IPS-11a (cell line): Measurements from ENCODE around the gene COMMD1.
"Not testable (repeated sequence)": the region's sequence is repeated elsewhere in the genome, so short reads cannot be mapped to it uniquely, and the experiment has no call there.

Experiments used
- H3K4me3 ChIP-seq: one replicate; pipeline ENCODE4 v1.5.1; 2013; ENCODE audit warnings: low read depth, low read length, control low read depth

COMMD1 gene

GRCh38 chr2:61922714-61923113 lies 17.2 kb downstream of the COMMD1 start:
- no peak overlapping the region for H3K4me3 ChIP-seq

- no peak overlapping the region for H3K4me3 ChIP-seq
Observed at GRCh38 chr2:61924895-61925663, 19.6 kb downstream of the COMMD1 start.

DNA sequence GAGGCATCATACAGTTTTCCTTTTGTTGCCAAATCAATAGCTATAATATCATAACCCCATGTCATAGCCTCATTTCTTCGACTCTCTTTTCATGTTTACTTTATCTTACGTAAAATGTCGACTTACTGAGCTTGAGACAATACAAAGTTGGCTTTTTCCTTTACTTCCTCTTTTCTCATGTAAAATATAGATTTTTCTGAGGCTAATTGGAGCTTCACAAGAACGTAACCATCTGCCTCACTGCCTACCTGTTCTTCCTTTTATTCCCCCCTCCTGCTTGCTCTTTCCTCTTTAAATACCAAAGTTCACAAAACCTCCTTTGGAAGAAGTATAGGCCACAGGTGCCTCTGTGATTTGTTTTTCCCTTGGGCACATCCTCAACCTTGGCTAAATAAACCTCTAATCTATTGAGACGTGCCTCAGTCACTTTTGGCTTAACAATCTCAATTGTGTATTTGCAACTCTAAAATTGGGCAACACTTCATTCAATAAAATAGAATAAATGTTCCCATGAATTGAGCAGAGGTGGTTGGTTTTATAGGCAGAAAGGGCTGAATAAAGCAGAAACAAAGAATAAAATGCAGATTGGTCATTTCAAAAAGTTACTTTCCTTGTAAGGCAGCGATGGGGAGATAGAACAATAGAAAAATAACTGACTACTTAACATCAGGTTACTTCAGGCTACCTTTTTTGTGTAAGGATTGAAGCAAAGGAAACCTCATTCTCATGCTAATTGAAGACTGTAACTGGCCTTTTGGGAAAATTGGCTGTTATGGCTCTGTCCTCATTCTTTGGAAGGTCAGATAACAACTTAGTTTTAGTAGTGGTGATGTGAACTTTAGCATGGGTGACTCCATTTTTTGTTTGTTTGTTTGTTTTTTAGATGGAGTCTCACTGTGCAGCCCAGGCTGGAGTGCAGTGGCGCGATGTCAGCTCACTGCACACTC lies 21.3 kb downstream of the COMMD1 start:
- no peak overlapping the region for H3K4me3 ChIP-seq

GRCh38 chr2:61928826-61929461 lies 23.5 kb downstream of the COMMD1 start:
- H3K4me3 ChIP-seq, result no peak overlapping the region

DNA sequence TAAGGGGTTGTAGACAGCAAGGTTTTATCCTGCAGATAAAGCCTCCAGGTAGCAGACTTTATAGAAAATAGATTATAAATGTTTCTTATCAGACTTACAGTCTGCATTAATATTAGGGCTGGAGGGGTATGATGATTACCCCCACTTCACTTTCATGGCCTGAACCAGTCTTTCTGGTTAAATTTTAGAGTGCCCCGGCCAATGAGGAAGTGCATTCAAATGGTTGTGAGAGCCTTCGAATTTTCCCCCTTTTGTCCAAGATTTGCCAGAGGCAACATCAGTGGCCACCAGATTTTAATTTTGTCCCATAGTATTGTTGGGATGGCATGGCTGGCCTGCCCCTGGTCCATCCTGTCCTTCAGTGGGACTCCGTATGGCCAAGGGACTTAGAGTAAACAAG lies 31.6 kb downstream of the COMMD1 start:
- no peak overlapping the region for H3K4me3 ChIP-seq

DNA sequence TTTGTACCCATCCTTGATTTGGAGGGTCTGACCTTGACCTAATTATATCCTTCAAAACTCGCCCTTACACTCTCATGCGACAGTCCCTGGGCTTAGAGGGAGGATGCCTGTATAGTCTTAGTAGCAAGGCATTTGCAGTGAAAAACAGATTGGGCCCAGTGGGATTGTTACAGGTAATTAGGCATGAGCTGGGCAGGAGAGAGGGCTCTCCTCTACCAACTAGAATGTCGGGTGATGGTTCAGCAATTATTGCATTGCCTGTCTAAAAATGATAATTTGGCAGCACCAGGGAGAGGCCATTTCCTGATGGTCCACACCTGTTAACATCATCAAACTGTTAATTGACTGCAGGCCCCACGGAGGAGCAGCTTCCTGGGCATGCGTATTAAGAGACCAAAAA lies 32.4 kb downstream of the COMMD1 start:
- no peak overlapping the region for H3K4me3 ChIP-seq

- no peak overlapping the region for H3K4me3 ChIP-seq
Observed at GRCh38 chr2:61938511-61938910, 33.0 kb downstream of the COMMD1 start.

DNA sequence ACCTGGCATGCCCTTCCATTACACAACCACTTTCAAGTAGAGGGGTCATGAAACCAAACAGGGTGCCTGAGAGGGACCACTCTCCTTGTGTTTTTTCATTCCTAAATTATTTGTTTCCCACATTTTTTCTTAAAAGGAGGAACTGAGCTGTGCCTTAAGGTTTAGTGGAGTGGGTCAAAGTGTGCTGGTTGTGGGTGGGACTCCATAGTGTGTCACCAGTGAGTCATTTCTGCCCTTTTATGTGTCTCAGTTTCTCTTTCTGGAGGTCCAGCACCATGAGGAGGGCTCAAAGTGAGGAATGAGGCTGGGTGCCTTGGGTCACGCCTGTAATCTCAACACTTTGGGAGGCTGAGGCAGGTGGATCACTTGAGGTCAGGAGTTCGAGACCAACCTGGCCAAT lies 37.8 kb downstream of the COMMD1 start:
- no peak overlapping the region for H3K4me3 ChIP-seq

GRCh38 chr2:61946666-61947065 lies 41.2 kb downstream of the COMMD1 start:
- no peak overlapping the region for H3K4me3 ChIP-seq

GRCh38 chr2:61948661-61949457 lies 43.4 kb downstream of the COMMD1 start:
- H3K4me3 ChIP-seq, result no peak overlapping the region

GRCh38 chr2:61949458-61949713 lies 43.9 kb downstream of the COMMD1 start:
- H3K4me3 ChIP-seq, result no peak overlapping the region

DNA sequence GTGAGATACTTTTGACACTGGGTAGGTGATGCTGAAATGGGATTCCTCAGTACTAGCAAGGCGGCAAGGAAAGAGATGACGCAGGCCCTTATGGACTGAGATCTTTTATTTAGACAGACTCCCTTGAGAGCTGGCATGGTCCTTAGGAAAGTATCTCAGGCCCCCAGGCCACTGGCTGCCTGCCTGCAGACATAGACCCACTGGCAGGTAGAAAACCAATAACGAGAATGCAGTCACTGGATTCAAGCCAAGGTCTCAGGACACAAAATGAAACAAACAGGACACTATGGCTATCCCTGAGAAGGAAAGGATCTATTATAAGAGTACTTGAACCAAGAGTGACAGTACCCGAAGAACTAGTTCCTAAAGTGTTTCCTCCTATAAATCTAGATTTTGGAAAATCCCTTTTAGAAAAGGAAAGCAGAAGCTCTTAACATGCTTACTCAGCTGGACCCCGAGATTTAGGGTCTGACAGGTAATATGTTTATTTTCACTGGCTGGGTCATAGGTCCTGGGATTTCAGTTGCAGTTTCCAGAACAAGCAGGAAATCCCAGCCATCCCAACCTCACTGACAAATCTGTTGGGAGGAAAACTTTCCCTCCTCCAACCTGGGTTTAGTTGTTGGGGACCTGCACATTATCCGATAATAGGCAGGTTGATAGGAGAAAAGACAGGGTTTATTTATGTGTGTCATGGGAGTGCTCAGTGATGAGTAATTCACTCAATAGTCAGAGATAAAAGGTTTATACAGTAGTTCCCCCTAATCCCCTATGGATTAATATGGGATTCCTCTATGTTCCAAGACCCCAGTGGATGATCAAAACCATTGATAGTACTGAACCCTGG lies 44.5 kb downstream of the COMMD1 start:
- no peak overlapping the region for H3K4me3 ChIP-seq

DNA sequence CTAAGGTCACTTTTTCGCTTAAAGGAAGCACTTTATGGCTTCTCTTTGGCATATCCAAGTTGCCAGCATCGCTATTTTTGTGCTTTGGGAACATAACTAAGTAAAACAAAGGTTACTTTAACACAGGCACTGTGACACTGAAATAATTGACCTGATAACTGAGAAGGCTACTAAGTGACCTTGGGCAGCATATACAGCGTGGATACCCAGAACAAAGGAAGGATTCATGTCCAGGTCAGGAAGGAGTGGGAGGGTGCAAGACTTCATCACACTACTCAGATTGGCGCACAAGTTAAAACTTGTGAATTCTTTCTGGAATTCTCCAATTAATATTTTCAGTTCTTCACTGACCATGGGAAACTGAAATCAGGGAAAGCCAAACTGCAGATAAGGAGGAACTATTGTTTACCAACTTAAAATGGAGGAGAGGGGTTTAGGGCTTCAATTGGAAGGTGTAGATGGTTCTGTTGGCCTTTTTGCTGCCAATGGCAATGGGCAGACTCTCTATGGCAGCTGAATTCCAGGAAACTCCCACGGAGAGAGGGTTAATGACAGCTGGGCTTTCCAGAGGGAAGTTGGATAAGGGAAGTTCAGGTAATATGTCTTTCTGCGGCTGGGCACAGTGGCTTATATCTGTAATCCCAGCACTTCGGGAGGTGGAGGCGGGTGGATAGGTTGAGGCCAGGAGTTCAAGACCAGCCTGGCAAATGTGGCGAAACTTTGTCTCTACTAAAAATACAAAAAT lies 45.3 kb downstream of the COMMD1 start:
- no peak overlapping the region for H3K4me3 ChIP-seq

GRCh38 chr2:61951881-61952280 lies 46.4 kb downstream of the COMMD1 start:
- no peak overlapping the region for H3K4me3 ChIP-seq

DNA sequence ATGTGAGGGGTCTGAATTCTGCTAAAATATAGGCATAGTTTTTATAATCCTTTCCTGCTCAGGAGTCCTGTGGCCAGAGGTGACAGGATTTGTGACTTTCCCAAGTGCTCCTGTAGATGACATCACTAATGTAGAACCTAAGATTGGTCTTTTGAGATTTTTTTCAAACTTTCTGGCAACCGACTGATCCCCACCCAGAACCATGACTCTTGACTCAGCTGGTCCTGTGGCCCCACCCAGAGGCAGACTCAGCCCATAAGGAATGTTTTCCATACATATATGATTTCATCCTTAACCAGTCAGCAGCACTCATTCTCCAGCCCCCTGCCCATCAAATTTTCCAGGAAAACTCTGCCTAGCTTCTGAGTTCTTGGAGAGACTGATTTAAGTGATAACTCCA lies 46.8 kb downstream of the COMMD1 start:
- H3K4me3 ChIP-seq, result no peak overlapping the region

DNA sequence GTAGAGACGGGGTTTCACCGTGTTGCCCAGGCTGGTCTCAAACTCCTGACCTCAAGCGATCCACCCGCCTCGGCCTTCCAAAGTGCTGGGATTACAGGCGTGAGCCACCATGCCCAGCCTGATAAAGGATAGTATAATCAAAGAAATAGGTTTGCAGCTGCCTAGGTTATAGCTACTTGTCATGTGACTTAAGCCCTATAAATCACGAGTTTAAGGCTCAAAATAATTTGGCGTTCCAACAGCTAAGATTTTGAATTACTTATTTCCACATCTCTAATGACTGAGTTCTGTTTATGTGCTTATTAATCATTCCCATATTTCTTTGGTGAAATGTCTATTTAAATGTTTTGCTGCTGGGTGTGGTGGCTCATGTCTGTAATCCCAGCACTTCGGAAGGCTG lies 49.4 kb downstream of the COMMD1 start:
- not testable (repeated sequence) for H3K4me3 ChIP-seq

- H3K4me3 ChIP-seq, result no peak overlapping the region
Observed at GRCh38 chr2:61959381-61960293, 54.2 kb downstream of the COMMD1 start.

DNA sequence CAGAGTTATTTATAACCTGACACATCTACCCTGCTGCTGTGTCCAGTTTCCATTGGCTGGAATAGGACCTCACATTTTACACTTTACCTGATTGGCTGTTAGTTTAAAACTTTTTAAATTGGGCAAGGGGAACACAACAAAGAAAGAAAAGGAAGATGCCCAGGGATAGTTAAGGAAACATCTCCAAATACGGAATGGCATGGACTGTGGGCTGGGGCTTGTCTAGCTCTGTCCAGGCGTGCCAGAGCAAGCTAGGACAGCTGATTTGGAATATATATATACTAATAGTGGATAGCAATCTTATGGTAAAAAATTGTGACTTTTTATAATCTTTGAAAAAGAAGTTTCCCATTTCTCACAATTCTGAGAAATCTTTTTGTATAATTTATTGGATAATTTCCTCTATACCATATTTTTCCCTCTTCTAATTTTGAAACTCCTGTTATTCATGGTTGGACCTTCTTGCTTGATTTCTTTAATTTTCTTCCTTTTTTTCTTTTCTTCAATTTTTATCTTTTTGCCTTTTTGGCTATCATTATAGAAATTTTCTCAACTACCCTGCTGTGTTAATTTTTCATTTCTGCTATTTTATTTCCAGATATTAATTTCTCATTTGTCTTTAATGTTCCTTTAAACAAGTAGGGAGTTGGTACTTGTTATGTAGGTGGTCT lies 55.9 kb downstream of the COMMD1 start:
- no peak overlapping the region for H3K4me3 ChIP-seq
